ENCODE data around the gene SLC45A1. TPM values are rescaled to one million over a fixed set of nuclear protein-coding genes. Genes with fewer than 3 reads are reported as not detected.

Gene SLC45A1
- total RNA-seq, 3 donors from 2014 or later, result 0.73 to 3.6 (median 1.9) TPM

DNA sequence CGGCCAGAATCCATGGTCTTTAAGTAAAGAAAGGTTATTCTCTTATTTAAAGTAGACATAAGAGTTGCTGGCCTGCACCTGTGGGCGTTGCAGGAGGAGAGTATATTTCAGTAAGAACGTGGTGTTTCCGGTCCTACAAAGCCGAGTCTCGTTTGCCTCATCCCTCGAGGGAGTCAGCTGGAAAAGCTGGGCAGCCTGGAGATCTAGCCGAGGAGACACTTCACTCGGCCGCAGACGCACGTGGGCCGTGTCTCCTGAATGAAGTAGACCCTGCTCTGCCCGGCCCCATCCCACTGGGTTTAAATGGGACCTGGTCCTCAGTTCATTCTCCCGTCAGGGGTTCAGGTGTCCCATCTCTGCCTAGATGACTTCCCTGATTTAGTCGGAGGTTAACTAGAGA is 14.9 kb downstream of the SLC45A1 start:
- intact Hi-C loops (cut with DNase I; ENCODE audit: low total_unique reads), result no loop called here
- TF ChIP-seq, protein P1, sequence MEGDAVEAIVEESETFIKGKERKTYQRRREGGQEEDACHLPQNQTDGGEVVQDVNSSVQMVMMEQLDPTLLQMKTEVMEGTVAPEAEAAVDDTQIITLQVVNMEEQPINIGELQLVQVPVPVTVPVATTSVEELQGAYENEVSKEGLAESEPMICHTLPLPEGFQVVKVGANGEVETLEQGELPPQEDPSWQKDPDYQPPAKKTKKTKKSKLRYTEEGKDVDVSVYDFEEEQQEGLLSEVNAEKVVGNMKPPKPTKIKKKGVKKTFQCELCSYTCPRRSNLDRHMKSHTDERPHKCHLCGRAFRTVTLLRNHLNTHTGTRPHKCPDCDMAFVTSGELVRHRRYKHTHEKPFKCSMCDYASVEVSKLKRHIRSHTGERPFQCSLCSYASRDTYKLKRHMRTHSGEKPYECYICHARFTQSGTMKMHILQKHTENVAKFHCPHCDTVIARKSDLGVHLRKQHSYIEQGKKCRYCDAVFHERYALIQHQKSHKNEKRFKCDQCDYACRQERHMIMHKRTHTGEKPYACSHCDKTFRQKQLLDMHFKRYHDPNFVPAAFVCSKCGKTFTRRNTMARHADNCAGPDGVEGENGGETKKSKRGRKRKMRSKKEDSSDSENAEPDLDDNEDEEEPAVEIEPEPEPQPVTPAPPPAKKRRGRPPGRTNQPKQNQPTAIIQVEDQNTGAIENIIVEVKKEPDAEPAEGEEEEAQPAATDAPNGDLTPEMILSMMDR (IDR thresholded peaks at IDR 0.05), result no peak
- TF ChIP-seq POLR2A (IDR thresholded peaks at IDR 0.05), result no peak
- TF ChIP-seq POLR2AphosphoS5 (IDR thresholded peaks at IDR 0.05), result no peak
- no peaks in the 10 kb centered on the region for H3K9me3 ChIP-seq
- H3K27ac ChIP-seq, result no peak overlapping the region
- no peak overlapping the region for H3K4me3 ChIP-seq
- no peaks in the 10 kb centered on the region for H3K27me3 ChIP-seq
- DNase-seq (ENCODE audit: low spot score in 2 of 2), result no peak
- no peaks in the 10 kb centered on the region for H3K36me3 ChIP-seq
- no peaks in the 10 kb centered on the region for H3K4me1 ChIP-seq

DNA sequence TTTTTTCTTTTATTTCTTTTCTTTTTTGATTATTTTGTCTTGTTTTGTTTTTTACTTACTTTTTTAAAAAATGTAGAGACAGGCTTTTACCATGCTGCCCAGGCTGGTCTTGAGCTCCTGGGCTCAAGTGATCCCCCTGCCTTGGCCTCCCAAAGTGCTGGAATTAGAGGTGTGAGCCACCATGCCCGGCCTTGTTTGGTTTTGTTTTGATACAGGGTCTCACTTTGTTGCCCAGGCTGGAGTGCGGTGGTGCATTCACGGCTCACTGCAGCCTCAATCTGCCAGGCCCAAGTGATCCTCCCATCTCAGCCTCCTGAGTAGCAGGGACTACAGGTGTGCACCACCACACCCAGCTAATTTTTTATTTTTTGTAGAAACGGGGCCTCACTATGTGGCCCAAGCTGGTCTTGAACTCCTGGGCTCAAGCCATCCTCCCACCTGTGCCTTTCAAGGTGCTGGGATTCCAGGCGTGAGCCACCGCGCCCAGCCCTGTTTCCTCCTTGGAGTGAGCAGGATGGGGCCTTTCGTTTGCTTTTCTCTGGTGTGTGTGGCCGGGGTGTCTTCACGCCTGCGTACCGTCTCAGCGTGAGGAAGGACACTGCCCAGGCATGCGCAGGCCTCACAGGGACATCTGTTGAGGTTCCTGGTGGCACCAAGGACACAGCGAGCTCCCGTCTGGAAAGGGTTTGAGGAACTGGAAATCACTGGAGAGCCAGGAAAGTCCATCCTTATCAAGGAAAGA is 15.5 kb downstream of the SLC45A1 start:
- Histone ChIP-seq H3K9me3 (no peaks in the 10 kb centered on the region), H3K4me3 (no peak overlapping the region), H3K27me3 (no peaks in the 10 kb centered on the region), H3K36me3 (no peaks in the 10 kb centered on the region), H3K4me1 (no peaks in the 10 kb centered on the region), H3K27ac (no peak overlapping the region)
- TF ChIP-seq, protein P1 (IDR thresholded peaks at IDR 0.05), result no peak
- TF ChIP-seq POLR2AphosphoS5 (IDR thresholded peaks at IDR 0.05) (no peak), POLR2A (IDR thresholded peaks at IDR 0.05) (no peak)
- DNase-seq (ENCODE audit: low spot score in 2 of 2), result no peak
- intact Hi-C loops (cut with DNase I; ENCODE audit: low total_unique reads), result no loop called here

DNA sequence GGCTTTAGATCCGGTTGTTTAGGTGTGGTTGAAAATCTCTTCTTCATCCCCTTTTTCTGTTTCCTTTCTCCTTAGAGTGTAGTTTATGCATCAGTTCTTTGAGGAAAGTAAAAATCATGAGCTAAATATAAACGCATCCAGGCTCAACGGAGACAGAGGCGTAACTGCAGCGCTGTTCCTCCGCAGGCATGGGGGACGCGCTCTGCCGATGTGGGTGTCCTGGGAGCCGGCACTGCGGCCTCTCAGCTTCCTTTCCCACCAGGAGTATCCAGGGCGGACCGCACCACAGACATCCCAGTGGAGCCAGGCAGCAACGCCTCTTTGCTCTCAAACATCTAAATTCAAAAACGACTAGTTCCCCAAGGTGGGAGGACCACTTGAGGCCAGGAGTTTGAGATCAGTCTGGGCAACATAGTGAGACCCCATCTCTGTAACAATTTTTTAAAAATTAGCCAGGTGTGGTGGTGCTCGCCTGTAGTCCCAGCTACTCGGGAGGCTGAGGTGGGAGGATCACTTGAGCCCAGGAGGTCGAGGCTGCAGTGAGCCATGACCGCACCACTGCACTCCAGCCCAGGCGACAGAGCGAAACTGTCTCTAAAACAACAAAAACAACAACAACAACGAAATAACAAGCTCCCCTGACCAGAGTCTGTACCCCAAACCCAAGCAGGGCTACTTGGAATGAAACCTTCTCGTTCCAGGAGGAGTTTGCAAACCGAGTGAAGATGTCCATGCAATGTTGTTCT is 16.4 kb downstream of the SLC45A1 start:
- H3K4me1 ChIP-seq, result no peaks in the 10 kb centered on the region
- intact Hi-C loops (cut with DNase I; ENCODE audit: low total_unique reads), result no loop called here
- no peaks in the 10 kb centered on the region for H3K27me3 ChIP-seq
- no peaks in the 10 kb centered on the region for H3K9me3 ChIP-seq
- no peak for DNase-seq (ENCODE audit: low spot score in 2 of 2)
- H3K27ac ChIP-seq, result no peak overlapping the region
- H3K36me3 ChIP-seq, result no peaks in the 10 kb centered on the region
- TF ChIP-seq POLR2AphosphoS5 (IDR thresholded peaks at IDR 0.05) (no peak), POLR2A (IDR thresholded peaks at IDR 0.05) (no peak)
- TF ChIP-seq, protein P1 (IDR thresholded peaks at IDR 0.05), result no peak
- H3K4me3 ChIP-seq, result no peak overlapping the region

DNA sequence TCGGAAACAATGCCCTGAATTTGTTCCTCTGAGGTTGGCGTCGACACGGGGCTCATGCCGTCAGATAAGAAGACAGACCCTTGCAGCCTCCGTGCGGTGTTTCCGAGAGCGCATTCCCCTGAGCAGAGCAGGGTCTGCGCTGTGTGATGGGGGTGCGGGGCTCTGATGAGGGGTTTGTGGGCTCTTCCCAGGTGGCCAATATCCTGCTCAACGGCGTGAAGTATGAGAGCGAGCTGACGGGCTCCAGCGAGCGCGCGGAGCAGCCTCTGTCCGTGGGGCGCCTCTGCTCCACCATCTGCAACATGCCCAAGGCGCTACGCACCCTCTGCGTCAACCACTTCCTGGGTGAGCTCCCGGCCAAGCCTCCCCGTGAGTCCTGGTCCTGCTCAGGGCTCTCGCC is 17.3 kb downstream of the SLC45A1 start:
- TF ChIP-seq, protein P1 (IDR thresholded peaks at IDR 0.05), result no peak
- no peak for TF ChIP-seq POLR2AphosphoS5 (IDR thresholded peaks at IDR 0.05)
- DNase-seq (ENCODE audit: low spot score in 2 of 2), result no peak
- Histone ChIP-seq H3K4me1 (no peaks in the 10 kb centered on the region), H3K27me3 (no peaks in the 10 kb centered on the region), H3K9me3 (no peaks in the 10 kb centered on the region), H3K36me3 (no peaks in the 10 kb centered on the region), H3K27ac (no peak overlapping the region), H3K4me3 (no peak overlapping the region)
- intact Hi-C loops (cut with DNase I; ENCODE audit: low total_unique reads), result no loop called here
